SK-N-MC (cell line): Measurements from ENCODE around the gene CEACAM6.
A peak's percentile ranks its signal among the peaks of the same experiment; 100 is the strongest.

Experiments used
- DNase-seq: peaks from one replicate; pipeline ENCODE4 v3.0.0-alpha.2; 2011; ENCODE audit warnings: low read depth, low spot score
- H3K27ac ChIP-seq: fragments of 200-600 bp; sonication (generic); 2 replicates; pipeline ENCODE4 v1.5.1; 2016; ENCODE audit warnings: mixed run types
- H3K36me3 ChIP-seq: fragments of 200-600 bp; sonication (generic); 2 replicates; pipeline ENCODE4 v1.6.1; 2017; ENCODE audit warnings: antibody characterized with exemption, low read length, mixed read lengths; ENCODE audit not compliant: insufficient read depth
- H3K4me3 ChIP-seq: fragments of 200-600 bp; sonication (generic); 2 replicates; pipeline ENCODE4 v1.5.1; 2016
- H3K9ac ChIP-seq: fragments of 200-600 bp; sonication (generic); 2 replicates; pipeline ENCODE4 v1.8.0; 2017; ENCODE audit warnings: mixed run types, mixed read lengths; ENCODE audit not compliant: insufficient read length
- H3K9me3 ChIP-seq: fragments of 200-600 bp; sonication (generic); 2 replicates; pipeline ENCODE4 v1.6.1; 2017; ENCODE audit warnings: low read depth, mild to moderate bottlenecking, antibody characterized with exemption, low read length, moderate library complexity, mixed read lengths
- EZH2 ChIP-seq: fragments of 200-600 bp; sonication (generic); IDR thresholded peaks from one replicate; pipeline ENCODE4 v1.6.1; 2017; ENCODE audit warnings: antibody characterized with exemption
- FOXP2 ChIP-seq: optimal IDR thresholded peaks from 2 replicates; pipeline ENCODE3; 2011; ENCODE audit warnings: mild to moderate bottlenecking, moderate library complexity; ENCODE audit not compliant: insufficient read depth; ENCODE audit errors: extremely low read length, control extremely low read depth
- POLR2AphosphoS5 ChIP-seq: IDR thresholded peaks from 2 replicates; pipeline ENCODE4 v1.6.1; 2012; ENCODE audit warnings: mild to moderate bottlenecking, low read depth, low read length, borderline replicate concordance

CEACAM6 gene

GRCh38 chr19:41714598-41714997 is 40.7 kb upstream of the CEACAM6 start:
- H3K36me3 ChIP-seq = no peaks in the 10 kb centered on the region
- TF ChIP-seq FOXP2 (no peak), POLR2AphosphoS5 (no peak), EZH2 (no peak)
- no peak overlapping the region for H3K27ac ChIP-seq
- no peaks in the 10 kb centered on the region for H3K9me3 ChIP-seq
- no peak overlapping the region for H3K4me3 ChIP-seq
- no peak overlapping the region for H3K9ac ChIP-seq
- DNase-seq = no peak

DNA sequence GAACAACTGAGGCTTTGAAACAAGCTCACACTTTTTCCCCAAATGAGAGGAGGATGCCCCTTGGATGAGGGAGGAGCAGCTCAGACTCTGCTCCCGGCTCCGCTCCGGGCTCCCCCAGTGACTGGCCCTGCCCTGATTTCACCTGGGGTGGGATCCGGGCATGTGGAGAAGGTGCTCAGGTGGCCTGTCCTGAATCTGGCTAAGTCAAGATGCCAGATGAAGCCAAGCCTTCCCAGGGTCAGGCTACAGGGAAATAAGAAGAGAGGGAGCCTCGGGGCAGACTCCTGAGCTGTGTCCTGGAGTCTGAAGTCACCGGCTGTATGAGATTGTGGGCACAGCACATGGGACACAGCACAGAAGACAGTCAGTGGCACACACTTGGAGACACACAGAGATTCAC is 36.6 kb upstream of the CEACAM6 start:
- DNase-seq = no peak

DNA sequence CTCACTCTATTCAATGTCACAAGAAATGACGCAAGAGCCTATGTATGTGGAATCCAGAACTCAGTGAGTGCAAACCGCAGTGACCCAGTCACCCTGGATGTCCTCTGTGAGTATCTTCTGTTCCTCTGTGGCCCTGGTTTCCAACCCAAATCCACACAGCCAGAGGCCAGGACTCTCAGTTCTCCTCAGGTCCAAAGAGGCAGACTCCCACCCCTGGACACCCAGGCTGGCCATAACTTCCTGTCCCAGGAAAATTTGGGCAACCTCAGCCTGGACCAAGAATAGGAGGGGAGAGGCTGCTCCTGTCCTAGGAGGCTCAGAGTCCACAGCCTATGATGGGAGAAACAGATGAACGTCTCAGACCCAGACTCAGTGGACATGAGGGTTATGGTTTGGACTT is 35.2 kb upstream of the CEACAM6 start:
- Histone ChIP-seq H3K9me3 (no peaks in the 10 kb centered on the region), H3K36me3 (no peaks in the 10 kb centered on the region; the same call in 1 of the 2 replicates), H3K27ac (no peak overlapping the region), H3K9ac (no peak overlapping the region), H3K4me3 (no peak overlapping the region)
- no peak for DNase-seq
- TF ChIP-seq FOXP2 = no peak
- no peak for TF ChIP-seq POLR2AphosphoS5
- no peak for TF ChIP-seq EZH2

More for the DNA sequence above, 36.6 kb upstream of the CEACAM6 start:
- Histone ChIP-seq H3K27ac (no peak overlapping the region), H3K4me3 (no peak overlapping the region), H3K36me3 (no peaks in the 10 kb centered on the region), H3K9ac (no peak overlapping the region), H3K9me3 (no peaks in the 10 kb centered on the region)
- no peak for TF ChIP-seq FOXP2
- no peak for TF ChIP-seq POLR2AphosphoS5
- no peak for TF ChIP-seq EZH2

- Histone ChIP-seq H3K9ac (peak overlapping the region; percentile 50), H3K9me3 (no peaks in the 10 kb centered on the region), H3K4me3 (peak overlapping the region; percentile 69), H3K27ac (peak overlapping the region; percentile 94), H3K36me3 (no peaks in the 10 kb centered on the region; the same call in 1 of the 2 replicates)
- DNase-seq = no peak
- TF ChIP-seq EZH2 (no peak), POLR2AphosphoS5 (no peak), FOXP2 (no peak)
Measured at GRCh38 chr19:41726493-41726892, 28.8 kb upstream of the CEACAM6 start.

- Histone ChIP-seq H3K36me3 (no peaks in the 10 kb centered on the region), H3K9me3 (no peaks in the 10 kb centered on the region), H3K27ac (no peak overlapping the region), H3K4me3 (no peak overlapping the region), H3K9ac (no peak overlapping the region)
- no peak for TF ChIP-seq EZH2
- no peak for TF ChIP-seq POLR2AphosphoS5
- TF ChIP-seq FOXP2 = no peak
- DNase-seq = no peak
Measured at GRCh38 chr19:41734156-41734555, 21.2 kb upstream of the CEACAM6 start.

GRCh38 chr19:41734585-41734984 is 20.7 kb upstream of the CEACAM6 start:
- Histone ChIP-seq H3K9me3 (no peaks in the 10 kb centered on the region), H3K4me3 (no peak overlapping the region), H3K9ac (no peak overlapping the region), H3K27ac (no peak overlapping the region), H3K36me3 (no peaks in the 10 kb centered on the region)
- DNase-seq = no peak
- TF ChIP-seq EZH2 (no peak), FOXP2 (no peak), POLR2AphosphoS5 (no peak)

DNA sequence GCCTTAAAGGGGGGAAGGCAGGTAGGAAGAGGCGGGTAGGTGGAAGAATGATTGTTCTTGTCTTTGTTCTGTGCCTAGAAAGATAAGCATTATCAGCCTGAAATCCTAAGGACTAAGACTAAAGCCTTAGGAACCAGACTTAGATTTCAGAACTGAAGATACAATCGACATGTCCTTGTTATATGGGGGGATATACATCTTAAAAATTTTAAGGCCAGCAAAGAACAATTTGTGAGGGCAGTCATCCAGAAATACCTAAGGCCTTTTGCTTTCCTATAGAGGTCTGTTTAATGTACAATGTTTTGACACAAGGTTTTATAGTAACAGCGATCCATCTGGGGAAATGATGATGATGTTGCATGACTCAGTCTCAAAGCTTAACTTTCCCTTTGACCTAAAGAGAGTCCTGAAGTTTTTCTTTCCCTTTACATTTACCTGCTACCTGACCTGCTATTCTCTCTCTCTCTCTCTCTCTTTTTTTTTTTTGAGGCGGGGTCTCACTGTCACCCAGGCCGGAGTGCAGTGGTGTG is 20.2 kb upstream of the CEACAM6 start:
- Histone ChIP-seq H3K27ac (no peak overlapping the region), H3K4me3 (no peak overlapping the region), H3K36me3 (no peaks in the 10 kb centered on the region), H3K9me3 (no peaks in the 10 kb centered on the region), H3K9ac (no peak overlapping the region)
- no peak for TF ChIP-seq FOXP2
- no peak for TF ChIP-seq POLR2AphosphoS5
- no peak for TF ChIP-seq EZH2
- DNase-seq = no peak

DNA sequence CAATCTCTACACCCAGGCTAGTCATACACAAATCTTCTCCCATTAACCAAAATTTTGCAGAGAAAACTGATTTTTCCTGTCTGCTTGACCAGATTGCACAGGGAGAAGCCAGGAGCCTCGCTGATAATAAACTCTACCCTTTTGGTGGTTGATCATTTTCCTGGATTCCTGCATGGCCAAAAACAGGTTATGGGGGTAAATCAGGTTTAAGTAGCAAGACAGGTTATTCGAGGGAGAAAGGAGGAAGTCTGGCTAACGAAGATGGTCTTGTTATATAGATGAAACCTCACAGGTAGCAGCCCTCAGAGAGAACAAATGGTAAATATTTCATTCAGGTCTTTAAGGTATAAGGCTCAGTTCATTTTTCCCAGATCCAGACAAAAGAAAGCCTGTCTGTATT is 16.0 kb upstream of the CEACAM6 start:
- Histone ChIP-seq H3K9me3 (no peaks in the 10 kb centered on the region), H3K27ac (no peak overlapping the region), H3K9ac (no peak overlapping the region), H3K36me3 (no peaks in the 10 kb centered on the region), H3K4me3 (no peak overlapping the region)
- TF ChIP-seq POLR2AphosphoS5 (no peak), EZH2 (no peak), FOXP2 (no peak)
- DNase-seq = no peak

DNA sequence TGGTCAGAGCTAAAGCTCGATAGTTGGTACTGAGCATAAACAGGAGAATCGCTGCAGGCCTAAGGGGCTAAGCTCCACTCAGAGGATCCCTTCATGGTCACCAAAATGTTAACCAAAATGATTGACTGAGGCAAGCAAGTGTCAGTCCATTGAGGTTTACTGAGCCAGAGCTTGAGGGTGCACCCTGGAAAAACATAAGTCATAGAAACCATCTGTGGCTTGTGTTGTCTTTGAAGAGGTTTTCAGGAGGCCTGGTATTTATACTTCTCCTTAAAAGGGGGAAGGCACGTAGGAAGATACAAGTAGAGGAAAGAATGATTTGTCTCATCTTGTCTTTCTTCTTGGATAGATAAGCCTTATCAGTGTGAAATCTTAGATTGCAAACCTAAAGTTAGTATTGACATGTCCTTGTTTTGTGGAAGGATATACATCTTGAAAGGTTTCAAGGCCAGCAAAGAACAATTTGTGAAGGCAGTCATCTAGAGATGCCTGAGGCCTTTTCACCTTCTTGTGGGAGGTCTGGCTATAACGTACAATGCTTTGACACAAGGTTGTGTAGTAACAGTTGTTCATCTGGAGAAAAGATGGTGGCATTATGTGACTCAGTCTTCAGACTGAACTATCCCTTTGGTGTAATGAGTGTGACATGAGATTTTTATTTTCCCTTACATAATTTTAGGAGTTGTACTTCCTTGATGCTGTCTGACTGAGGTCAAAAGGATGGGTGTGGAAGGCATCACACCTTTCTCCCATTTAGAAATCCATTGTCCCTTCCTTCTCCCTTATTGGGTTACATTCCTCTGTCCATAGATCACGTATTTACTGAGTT is 14.7 kb upstream of the CEACAM6 start:
- no peak for DNase-seq

More for the DNA sequence above, 14.7 kb upstream of the CEACAM6 start:
- Histone ChIP-seq H3K9ac (no peak overlapping the region), H3K9me3 (no peaks in the 10 kb centered on the region), H3K36me3 (no peaks in the 10 kb centered on the region), H3K4me3 (no peak overlapping the region), H3K27ac (no peak overlapping the region)
- TF ChIP-seq POLR2AphosphoS5 (no peak), FOXP2 (no peak), EZH2 (no peak)
